Esophagus muscularis mucosa (tissue), 4 donors: ENCODE data around the gene HAGH. TPM values are rescaled to one million over a fixed set of nuclear protein-coding genes. Genes with fewer than 3 reads are reported as not detected.

Experiments used
- DNase-seq: peaks from one replicate; pipeline ENCODE4 v3.0.0-alpha.2; 2017; ENCODE audit errors: extremely low spot score
- H3K27ac ChIP-seq, 4 donors: fragments of 200-600 bp; sonication (generic); replicated peaks in 1 of 4; 1 replicate in 3 of 4; 2 replicates in 1 of 4; pipeline ENCODE4 v1.5.1; 2016 to 2019; ENCODE audit warnings: mild to moderate bottlenecking in 1 of 4
- H3K27me3 ChIP-seq, 4 donors: fragments of 200-600 bp; sonication (generic); one replicate each; pipeline versions ENCODE4 v1.5.1 to v1.6.0; 2016 to 2019
- H3K36me3 ChIP-seq, 4 donors: fragments of 200-600 bp; sonication (generic); one replicate each; pipeline ENCODE4 v1.5.1; 2016 to 2019
- H3K4me1 ChIP-seq, 4 donors: fragments of 200-600 bp; sonication (generic); one replicate each; pipeline ENCODE4 v1.5.1; 2016 to 2019
- H3K4me3 ChIP-seq, 4 donors: fragments of 200-600 bp; sonication (generic); 1 replicate in 2 of 4; 2 replicates in 2 of 4; pipeline ENCODE4 v1.5.1; 2016 to 2019; ENCODE audit warnings: mild to moderate bottlenecking in 4 of 4, moderate library complexity in 1 of 4
- H3K9me3 ChIP-seq, 4 donors: fragments of 200-600 bp; sonication (generic); 1 replicate in 3 of 4; 2 replicates in 1 of 4; pipeline ENCODE4 v1.5.1; 2016 to 2019
- CTCF ChIP-seq, 3 experiments: fragments of 200-600 bp in 2 of 3; fragments of 450-650 bp in 1 of 3; sonication (generic) in 2 of 3; IDR thresholded peaks; one replicate each; pipeline ENCODE4 v1.5.1; 2017 to 2019; ENCODE audit warnings: antibody characterized with exemption in 3 of 3, mild to moderate bottlenecking in 2 of 3, moderate library complexity in 1 of 3
- EP300 ChIP-seq: sonication (generic); formaldehyde crosslinking; IDR thresholded peaks from one replicate; pipeline ENCODE4 v1.6.1; 2017; ENCODE audit warnings: antibody characterized with exemption
- POLR2A ChIP-seq: fragments of 450-650 bp; IDR thresholded peaks from one replicate; pipeline ENCODE4 v1.6.1; 2017; ENCODE audit warnings: antibody characterized with exemption, moderate library complexity, mild to moderate bottlenecking, low read depth
- POLR2AphosphoS5 ChIP-seq, 2 donors: sonication (generic); formaldehyde crosslinking; IDR thresholded peaks; one replicate each; pipeline ENCODE4 v1.6.1; 2017; ENCODE audit warnings: antibody characterized with exemption in 2 of 2
- WGBS: methylation state at CpG from one replicate; pipeline ENCODE4 v1.1.5; 2018; 5-methylcytosine and 5-hydroxymethylcytosine counted together
- intact Hi-C: fragments of 100-400 bp; cut with DNase I; formaldehyde crosslinking; loops from one replicate; pipeline ENCODE4 v1.15.1; 2023
- total RNA-seq, 4 donors: library from RNA; depleted of rRNA; stranded (reverse); fragments of >200 nt; gene quantifications; one replicate each; pipeline versions ENCODE4 v1.1.0 to v1.2.1, GENCODE V29; 2016

Gene HAGH
- total RNA-seq, 4 donors from 2014 or later, result 148 to 264 (median 180) TPM

DNA sequence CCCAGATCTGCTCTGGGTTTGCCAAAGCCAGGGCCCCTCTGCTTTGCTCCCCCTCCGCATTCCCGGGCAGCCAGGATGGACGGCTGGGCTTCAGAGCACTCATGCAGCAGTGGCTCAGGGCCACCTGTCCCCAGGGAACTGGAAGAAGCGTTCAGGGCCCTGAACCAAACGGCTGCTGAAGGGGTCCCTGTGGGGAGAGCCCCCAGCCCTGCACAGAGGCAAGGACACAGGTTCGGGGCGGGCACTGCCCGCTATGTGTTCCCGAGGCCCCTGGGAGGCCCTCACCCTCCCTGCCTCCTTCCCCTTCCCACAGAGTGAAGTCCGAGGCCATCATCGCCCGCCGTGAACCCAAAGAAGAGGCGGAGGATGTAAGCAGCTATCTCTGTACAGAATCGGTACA is 65.7 kb downstream of the HAGH start:
- Histone ChIP-seq H3K27me3 (no peaks in the 10 kb centered on the region), H3K9me3 (no peaks in the 10 kb centered on the region), H3K27ac (no peak overlapping the region), H3K4me3 (no peak overlapping the region), H3K36me3 (peaks cover 26 to 100% (median 91%) of the 10 kb centered on the region in 4 donors), H3K4me1 (peaks cover 0 to 10% (median 8%) of the 10 kb centered on the region in 4 donors)
- intact Hi-C loops, result no loop called here
- 91% methylated on average over 7 of the region's 15 CpGs for WGBS
- DNase-seq, result no peak
- TF ChIP-seq EP300 (no peak), CTCF (IDR thresholded peaks at IDR 0.05) (no peak), POLR2AphosphoS5 (IDR thresholded peaks at IDR 0.05) (no peak), POLR2A (no peak)

- no peak overlapping the region for H3K4me3 ChIP-seq
- no peak overlapping the region for H3K27ac ChIP-seq
- no peaks in the 10 kb centered on the region for H3K9me3 ChIP-seq
- TF ChIP-seq POLR2AphosphoS5 (IDR thresholded peaks at IDR 0.05) (no peak), EP300 (no peak), CTCF (IDR thresholded peaks at IDR 0.05) (no peak), POLR2A (no peak)
- intact Hi-C loops, result no loop called here
- peaks cover 18 to 97% (median 91%) of the 10 kb centered on the region in 4 donors for H3K36me3 ChIP-seq
- H3K27me3 ChIP-seq, result no peaks in the 10 kb centered on the region
- 92% methylated on average over 15 of the region's 21 CpGs for WGBS
- peaks cover 0 to 10% (median 8%) of the 10 kb centered on the region in 4 donors for H3K4me1 ChIP-seq
- no peak for DNase-seq
Observed at GRCh38 chr16:1759511-1759910, 67.1 kb downstream of the HAGH start.

DNA sequence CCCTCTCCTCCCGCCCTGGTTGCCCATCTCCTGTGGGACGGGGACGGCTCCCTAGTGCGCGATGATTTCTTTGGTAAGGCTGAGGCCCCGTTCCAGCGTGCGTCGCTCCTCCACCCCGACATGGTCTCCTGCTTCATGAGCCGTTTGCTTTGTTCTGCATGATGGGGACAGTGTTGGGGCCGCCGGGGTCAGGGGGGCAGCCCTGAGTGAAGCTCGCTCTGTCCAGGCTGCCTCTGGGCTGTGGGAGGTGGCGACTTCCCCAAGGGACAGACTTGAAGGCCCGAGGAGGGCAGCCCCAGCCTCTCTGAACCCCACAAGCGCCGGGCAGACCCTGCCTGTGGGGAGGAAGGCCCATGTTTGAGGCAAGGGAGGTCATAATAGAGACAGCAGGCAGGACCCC is 67.7 kb downstream of the HAGH start:
- Histone ChIP-seq H3K4me3 (no peak overlapping the region), H3K27me3 (no peaks in the 10 kb centered on the region), H3K9me3 (no peaks in the 10 kb centered on the region), H3K27ac (no peak overlapping the region), H3K4me1 (peaks cover 0 to 8% (median 5%) of the 10 kb centered on the region in 4 donors), H3K36me3 (peaks cover 18 to 97% (median 91%) of the 10 kb centered on the region in 4 donors)
- TF ChIP-seq POLR2AphosphoS5 (IDR thresholded peaks at IDR 0.05) (no peak), EP300 (no peak), CTCF (IDR thresholded peaks at IDR 0.05) (no peak), POLR2A (no peak)
- 89% methylated on average over 11 of the region's 18 CpGs for WGBS
- intact Hi-C loops, result no loop called here
- DNase-seq, result no peak

- TF ChIP-seq CTCF (IDR thresholded peaks at IDR 0.05) (no peak), POLR2AphosphoS5 (IDR thresholded peaks at IDR 0.05) (no peak)
- no peaks in the 10 kb centered on the region for H3K9me3 ChIP-seq
- WGBS, result 97% methylated on average over 25 of the region's 37 CpGs
- H3K27ac ChIP-seq, result no peak overlapping the region
- peaks cover 20 to 97% (median 87%) of the 10 kb centered on the region in 4 donors for H3K36me3 ChIP-seq
- no peak overlapping the region for H3K4me3 ChIP-seq
- intact Hi-C loops, result no loop called here
- no peaks in the 10 kb centered on the region for H3K27me3 ChIP-seq
- peaks cover 0 to 1% (median 0%) of the 10 kb centered on the region in 4 donors for H3K4me1 ChIP-seq
- no peak for DNase-seq
Observed at GRCh38 chr16:1757714-1758461, 68.7 kb downstream of the HAGH start.

Other genes starting within 250 kb of the HAGH start
- gene IFT140, start 214.8 kb downstream of the HAGH start, total RNA-seq, result 10 to 100 TPM; 16.6 to 27.3 (median 20.1) TPM
- gene CRAMP1, start 214.5 kb downstream of the HAGH start, total RNA-seq, result 10 to 100 TPM in 3 of 4 donors, 1 to 10 TPM in 1; 9.1 to 15.5 (median 12.5) TPM
- 10 to 100 TPM; 20.8 to 57.5 (median 38.2) TPM for gene JPT2, start 148.5 kb downstream of the HAGH start, total RNA-seq
- gene MAPK8IP3, start 120.6 kb downstream of the HAGH start, total RNA-seq, result 10 to 100 TPM; 21.5 to 36.2 (median 28.5) TPM
- 100 to 1,000 TPM in 1 of 4 donors, 10 to 100 TPM in 3; 64.8 to 101 (median 83.7) TPM for gene NME3, start 55.3 kb downstream of the HAGH start, total RNA-seq
- gene EME2, start 54.0 kb downstream of the HAGH start, total RNA-seq, result 10 to 100 TPM in 1 of 4 donors, 1 to 10 TPM in 3; 5.5 to 10.4 (median 6.5) TPM
- 10 to 100 TPM; 47.1 to 75.2 (median 64.2) TPM for gene MRPS34, start 53.7 kb downstream of the HAGH start, total RNA-seq
- 100 to 1,000 TPM in 1 of 4 donors, 10 to 100 TPM in 3; 69.1 to 101 (median 78.6) TPM for gene SPSB3, start 44.3 kb downstream of the HAGH start, total RNA-seq
- 10 to 100 TPM; 82.7 to 93.8 (median 87.6) TPM for gene NUBP2, start 43.9 kb downstream of the HAGH start, total RNA-seq
- under 1 TPM in 2 of 4 donors, not detected in 2; 0.45 to 0.75 TPM for gene IGFALS, start 33.1 kb downstream of the HAGH start, total RNA-seq
- 10 to 100 TPM; 20.4 to 43.2 (median 39.5) TPM for gene FAHD1, start 381 bp upstream of the HAGH start, total RNA-seq
- not detected for gene MEIOB, start 45.3 kb upstream of the HAGH start, total RNA-seq
- gene HS3ST6, start 91.6 kb upstream of the HAGH start, total RNA-seq, result not detected
- 10 to 100 TPM; 46.0 to 78.7 (median 53.1) TPM for gene MSRB1, start 116.4 kb upstream of the HAGH start, total RNA-seq
- gene RPL3L, start 127.9 kb upstream of the HAGH start, total RNA-seq, result not detected
- 100 to 1,000 TPM; 249 to 381 (median 295) TPM for gene NDUFB10, start 132.7 kb upstream of the HAGH start, total RNA-seq
- 1,000 to 10,000 TPM; 1,144 to 2,342 (median 1,414) TPM for gene RPS2, start 138.0 kb upstream of the HAGH start, total RNA-seq
- not detected for gene RNF151, start 140.0 kb upstream of the HAGH start, total RNA-seq
- 10 to 100 TPM; 27.0 to 42.9 (median 36.9) TPM for gene TBL3, start 145.2 kb upstream of the HAGH start, total RNA-seq
- under 1 TPM in 1 of 4 donors, not detected in 3; 0.52 TPM for gene NOXO1, start 154.6 kb upstream of the HAGH start, total RNA-seq
- gene GFER, start 157.4 kb upstream of the HAGH start, total RNA-seq, result 10 to 100 TPM; 14.1 to 38.5 (median 23.7) TPM
- gene SYNGR3, start 163.1 kb upstream of the HAGH start, total RNA-seq, result 1 to 10 TPM; 2.1 to 5.6 (median 3.3) TPM
- 10 to 100 TPM; 23.3 to 46.5 (median 34.9) TPM for gene ZNF598, start 183.0 kb upstream of the HAGH start, total RNA-seq
- gene NPW, start 193.0 kb upstream of the HAGH start, total RNA-seq, result not detected
- gene NHERF2, start 200.1 kb upstream of the HAGH start, total RNA-seq, result 100 to 1,000 TPM in 2 of 4 donors, 10 to 100 TPM in 2; 45.3 to 130 (median 88.3) TPM
- 10 to 100 TPM; 11.8 to 25.2 (median 18.9) TPM for gene NTHL1, start 221.0 kb upstream of the HAGH start, total RNA-seq
- 10 to 100 TPM; 41.3 to 71.7 (median 52.0) TPM for gene TSC2, start 221.2 kb upstream of the HAGH start, total RNA-seq